GM23248 (cell line): ENCODE measurements around the gene CFAP92. TPM values are rescaled to one million over a fixed set of nuclear protein-coding genes. Genes with fewer than 3 reads are reported as not detected.
A peak's percentile ranks its signal among the peaks of the same experiment; 100 is the strongest.
"Not testable (repeated sequence)": the region's sequence is repeated elsewhere in the genome, so short reads cannot be mapped to it uniquely, and the experiment has no call there.

Source experiments
- DNase-seq: peaks from one replicate; pipeline ENCODE4 v3.0.0-alpha.2; 2015
- H2AFZ ChIP-seq: fragments of 200-600 bp; sonication (generic); 2 replicates; pipeline ENCODE4 v1.6.1; 2016; ENCODE audit warnings: antibody characterized with exemption
- H3F3A ChIP-seq: fragments of 200-600 bp; sonication (generic); 2 replicates; pipeline ENCODE4 v1.6.1; 2016; ENCODE audit warnings: mild to moderate bottlenecking, antibody characterized with exemption, mixed run types; ENCODE audit not compliant: insufficient read depth
- H3K27ac ChIP-seq: fragments of 200-600 bp; sonication (generic); 2 replicates; pipeline ENCODE4 v1.5.1; 2016; ENCODE audit warnings: mild to moderate bottlenecking
- H3K27me3 ChIP-seq: fragments of 200-600 bp; sonication (generic); replicated peaks from 2 replicates; pipeline ENCODE4 v1.6.1; 2016; ENCODE audit warnings: mild to moderate bottlenecking; ENCODE audit not compliant: insufficient read depth
- H3K36me3 ChIP-seq: fragments of 200-600 bp; sonication (generic); 2 replicates; pipeline ENCODE4 v1.6.1; 2016; ENCODE audit warnings: low read depth, mild to moderate bottlenecking
- H3K4me1 ChIP-seq: fragments of 200-600 bp; sonication (generic); 2 replicates; pipeline ENCODE4 v1.6.1; 2016; ENCODE audit warnings: mild to moderate bottlenecking; ENCODE audit not compliant: insufficient read depth
- H3K4me2 ChIP-seq: fragments of 200-600 bp; sonication (generic); one replicate; pipeline ENCODE4 v1.6.1; 2016; ENCODE audit warnings: mild to moderate bottlenecking; ENCODE audit not compliant: unreplicated experiment
- H3K4me3 ChIP-seq: fragments of 200-600 bp; sonication (generic); 2 replicates; pipeline ENCODE4 v1.5.1; 2016; ENCODE audit warnings: mild to moderate bottlenecking
- H3K79me2 ChIP-seq: fragments of 200-600 bp; sonication (generic); 2 replicates; pipeline ENCODE4 v1.6.1; 2016; ENCODE audit warnings: mild to moderate bottlenecking; ENCODE audit not compliant: insufficient read depth
- H3K9ac ChIP-seq: fragments of 200-600 bp; sonication (generic); 2 replicates; pipeline ENCODE4 v1.6.1; 2016; ENCODE audit warnings: mild to moderate bottlenecking
- H3K9me2 ChIP-seq: fragments of 200-600 bp; sonication (generic); 2 replicates; pipeline ENCODE4 v1.6.1; 2016; ENCODE audit warnings: mixed run types, mild to moderate bottlenecking, moderate library complexity; ENCODE audit not compliant: insufficient read depth
- H3K9me3 ChIP-seq: fragments of 200-600 bp; sonication (generic); one replicate; pipeline ENCODE4 v1.6.1; 2017; ENCODE audit warnings: low read depth
- H4K20me1 ChIP-seq: fragments of 200-600 bp; sonication (generic); 2 replicates; pipeline ENCODE4 v1.6.0; 2016; ENCODE audit not compliant: insufficient read depth
- EZH2 ChIP-seq: fragments of 200-600 bp; sonication (generic); IDR thresholded peaks from 2 replicates; pipeline ENCODE4 v1.6.1; 2018; ENCODE audit warnings: antibody characterized with exemption, mild to moderate bottlenecking; ENCODE audit not compliant: insufficient read depth, poor library complexity, severe bottlenecking
- EZH2phosphoT487 ChIP-seq: fragments of 200-600 bp; sonication (generic); IDR thresholded peaks from 2 replicates; pipeline ENCODE4 v1.6.1; 2018; ENCODE audit warnings: antibody characterized with exemption, moderate library complexity, mild to moderate bottlenecking, low read depth; ENCODE audit not compliant: insufficient read depth
- WGBS, 2 experiments: methylation state at CpG; one replicate each; pipeline ENCODE4 v1.1.6; 2015 to 2017; ENCODE audit warnings: low lambda C conversion rate in 2 of 2, low coverage in 1 of 2; ENCODE audit errors: missing lambda C conversion rate in 2 of 2; 5-methylcytosine and 5-hydroxymethylcytosine counted together
- in situ Hi-C: fragments of 300-500 bp; cut with MboI; formaldehyde crosslinking; loops from 2 replicates; pipeline ENCODE4 v1.15.0; 2020
- polyA plus RNA-seq: library from polyadenylated mRNA; unstranded; fragments of >200 nt; fragmentation: Nextera tagmentation; extraction: Ambion mirVana; gene quantifications from 2 replicates; pipeline ENCODE4 v1.2.1, GENCODE V29; 2016
- total RNA-seq: library from RNA; depleted of rRNA; stranded (reverse); fragments of >200 nt; shearing (Covaris generic); gene quantifications from 2 replicates; pipeline ENCODE4 v1.2.3, GENCODE V29; 2014

CFAP92 gene
- total and polyA plus RNA-seq, 2 experiments from 2014 or later = not detected

- Histone ChIP-seq H3K4me3 (no peak overlapping the region), H3K79me2 (peaks cover under 1% of the 10 kb centered on the region; the same call in 1 of the 2 replicates), H3K27me3 (no peaks in the 10 kb centered on the region), H3K4me2 (no peak overlapping the region), H2AFZ (no peak overlapping the region), H3K4me1 (no peaks in the 10 kb centered on the region), H3F3A (no peaks in the 10 kb centered on the region), H3K27ac (no peak overlapping the region), H4K20me1 (no peaks in the 10 kb centered on the region), H3K9ac (no peak overlapping the region), H3K9me2 (no peaks in the 10 kb centered on the region), H3K9me3 (no peaks in the 10 kb centered on the region), H3K36me3 (no peaks in the 10 kb centered on the region)
- 91 to 92% methylated on average over 4 of the region's 4 CpGs for WGBS, 2 experiments
- in situ Hi-C loops = no loop called here
- no peak for DNase-seq
- TF ChIP-seq EZH2phosphoT487 (no peak), EZH2 (no peak)
Measured at GRCh38 chr3:128872282-128872681, 121.6 kb downstream of the CFAP92 start.

GRCh38 chr3:128870347-128870746, 123.5 kb downstream of the CFAP92 start:
- no peak overlapping the region for H3K9ac ChIP-seq
- no peak for DNase-seq
- 91 to 96% methylated on average over 4 of the region's 4 CpGs for WGBS, 2 experiments
- in situ Hi-C loops = no loop called here
- no peaks in the 10 kb centered on the region for H3K27me3 ChIP-seq
- no peak overlapping the region for H3K4me2 ChIP-seq
- H3K36me3 ChIP-seq = no peaks in the 10 kb centered on the region
- H3F3A ChIP-seq = no peaks in the 10 kb centered on the region
- no peaks in the 10 kb centered on the region for H3K79me2 ChIP-seq
- H3K27ac ChIP-seq = no peak overlapping the region
- no peaks in the 10 kb centered on the region for H3K9me2 ChIP-seq
- TF ChIP-seq EZH2 = no peak
- TF ChIP-seq EZH2phosphoT487 = no peak
- no peaks in the 10 kb centered on the region for H3K4me1 ChIP-seq
- no peaks in the 10 kb centered on the region for H3K9me3 ChIP-seq
- no peak overlapping the region for H2AFZ ChIP-seq
- H3K4me3 ChIP-seq = no peak overlapping the region
- H4K20me1 ChIP-seq = no peaks in the 10 kb centered on the region

- Histone ChIP-seq H3K4me2 (no peak overlapping the region), H3K27me3 (no peaks in the 10 kb centered on the region), H3K36me3 (no peaks in the 10 kb centered on the region), H3K4me1 (no peaks in the 10 kb centered on the region), H3K9ac (no peak overlapping the region), H3K79me2 (no peaks in the 10 kb centered on the region), H3K9me2 (no peaks in the 10 kb centered on the region), H3K4me3 (no peak overlapping the region), H3K27ac (no peak overlapping the region), H3K9me3 (no peaks in the 10 kb centered on the region), H2AFZ (no peak overlapping the region), H4K20me1 (no peaks in the 10 kb centered on the region), H3F3A (no peaks in the 10 kb centered on the region)
- DNase-seq = no peak
- in situ Hi-C loops = no loop called here
- 32 to 40% methylated on average over 4 of the region's 4 CpGs for WGBS, 2 experiments
- TF ChIP-seq EZH2phosphoT487 (no peak), EZH2 (no peak)
Measured at GRCh38 chr3:128867200-128868125, 126.4 kb downstream of the CFAP92 start.

GRCh38 chr3:128864849-128865804, 128.7 kb downstream of the CFAP92 start:
- H3K4me2 ChIP-seq, H3K36me3 ChIP-seq, H3K4me1 ChIP-seq, H4K20me1 ChIP-seq, H3K27me3 ChIP-seq, H3K4me3 ChIP-seq, H3K9me3 ChIP-seq, H3F3A ChIP-seq, in situ Hi-C loops, H3K79me2 ChIP-seq, H3K27ac ChIP-seq, H2AFZ ChIP-seq, H3K9me2 ChIP-seq, H3K9ac ChIP-seq: not testable (repeated sequence)
- peak; percentile 79 for DNase-seq
- WGBS, 2 experiments = 34 to 36% methylated on average over 21 to 24 of the region's 25 CpGs
